ENCODE data around the gene F10.
A peak's percentile ranks its signal among the peaks of the same experiment; 100 is the strongest.
"Not testable (repeated sequence)": the region's sequence is repeated elsewhere in the genome, so short reads cannot be mapped to it uniquely, and the experiment has no call there.

F10 gene

DNA sequence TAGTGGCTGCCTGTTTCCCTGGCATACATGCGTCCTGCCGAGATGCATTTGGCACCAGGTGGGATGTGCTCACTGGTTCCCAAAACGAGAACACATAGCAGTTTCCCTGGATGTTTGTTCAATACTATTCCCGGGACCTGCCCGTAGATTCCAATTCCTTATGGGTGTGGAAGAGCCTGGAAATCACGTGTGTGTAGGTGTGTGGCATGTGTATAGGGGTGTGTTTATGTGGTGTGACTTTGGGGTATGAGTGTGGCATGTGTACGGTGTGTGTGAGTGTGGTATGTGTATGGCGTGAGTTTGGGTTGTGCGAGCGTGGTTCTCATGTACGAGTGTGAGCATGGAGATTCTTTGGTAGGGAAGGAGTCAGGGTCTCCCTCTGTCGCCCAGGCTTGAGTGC lies 19.9 kb upstream of the F10 start:
- DNase-seq (ENCODE audit: low read depth) = no peak
- no peak overlapping the region for H3K4me3 ChIP-seq (ENCODE audit: low read depth, low read length)
- no peak for TF ChIP-seq CTCF (IDR thresholded peaks at IDR 0.05; ENCODE audit: control insufficient read depth, extremely low read depth, insufficient read depth)

DNA sequence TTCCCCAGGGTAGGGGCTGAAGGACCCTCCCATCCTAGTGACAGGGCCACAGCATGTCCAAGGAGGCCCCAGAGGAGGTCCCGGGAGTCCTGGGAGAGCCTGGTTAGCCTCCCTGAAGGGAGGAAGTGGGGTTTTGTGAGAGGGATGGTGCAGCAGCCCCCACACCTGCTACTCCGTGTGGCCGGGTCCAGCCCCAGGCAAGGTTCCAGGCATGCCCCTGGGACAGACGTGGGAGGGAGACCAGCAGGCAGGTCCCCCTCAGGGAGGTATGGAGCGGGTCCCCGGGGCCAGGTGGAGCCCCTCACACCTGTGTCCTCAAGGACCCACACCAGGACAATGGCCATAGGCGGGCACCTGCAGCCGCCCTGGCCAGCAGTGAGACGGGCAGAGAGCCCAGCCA lies 19.0 kb upstream of the F10 start:
- no peak for DNase-seq (ENCODE audit: low read depth)
- TF ChIP-seq CTCF (IDR thresholded peaks at IDR 0.05; ENCODE audit: control insufficient read depth, extremely low read depth, insufficient read depth) = no peak
- H3K4me3 ChIP-seq (ENCODE audit: low read depth, low read length) = no peak overlapping the region

DNA sequence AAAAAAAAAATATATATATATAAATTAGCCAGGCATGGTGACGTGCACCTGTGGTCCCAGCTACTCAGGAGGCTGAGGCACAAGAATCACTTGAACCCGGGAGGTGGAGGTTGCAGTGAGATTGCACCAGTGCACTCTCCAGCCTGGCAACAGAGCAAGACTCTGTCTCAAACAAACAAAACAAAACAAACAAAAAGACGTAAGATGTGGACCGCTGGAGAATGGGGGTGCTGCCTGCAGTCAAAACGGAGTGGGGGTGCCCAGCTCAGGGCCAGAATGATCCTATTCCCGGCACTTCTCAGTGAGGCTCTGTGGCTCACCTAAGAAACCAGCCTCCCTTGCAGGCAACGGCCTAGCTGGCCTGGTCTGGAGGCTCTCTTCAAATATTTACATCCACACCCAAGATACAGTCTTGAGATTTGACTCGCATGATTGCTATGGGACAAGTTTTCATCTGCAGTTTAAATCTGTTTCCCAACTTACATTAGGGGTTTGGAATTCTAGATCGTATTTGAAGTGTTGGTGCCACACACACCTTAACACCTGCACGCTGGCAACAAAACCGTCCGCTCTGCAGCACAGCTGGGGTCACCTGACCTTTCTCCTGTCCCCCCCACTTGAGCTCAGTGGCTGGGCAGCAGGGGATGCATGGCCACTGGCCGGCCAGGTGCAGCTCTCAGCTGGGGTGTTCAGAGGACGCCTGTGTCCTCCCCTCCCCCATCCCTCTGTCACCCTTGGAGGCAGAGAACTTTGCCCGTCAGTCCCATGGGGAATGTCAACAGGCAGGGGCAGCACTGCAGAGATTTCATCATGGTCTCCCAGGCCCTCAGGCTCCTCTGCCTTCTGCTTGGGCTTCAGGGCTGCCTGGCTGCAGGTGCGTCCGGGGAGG lies 17.3 kb upstream of the F10 start, which contains the start of gene F7:
Gene F7, plus strand, starts transcription at position 760 of the 889 bp plus-strand sequence. Its CDS starts 51 bp downstream, at position 811.
- TF ChIP-seq CTCF (IDR thresholded peaks at IDR 0.05; ENCODE audit: control insufficient read depth, extremely low read depth, insufficient read depth) = no peak
- H3K4me3 ChIP-seq (ENCODE audit: low read depth, low read length) = no peak within 1 kb of the TSS
- peak; percentile 11 for DNase-seq (ENCODE audit: low read depth)

GRCh38 chr13:113105921-113106452 lies 16.6 kb upstream of the F10 start:
- no peak for TF ChIP-seq CTCF (IDR thresholded peaks at IDR 0.05; ENCODE audit: control insufficient read depth, extremely low read depth, insufficient read depth)
- no peak for DNase-seq (ENCODE audit: low read depth)
- H3K4me3 ChIP-seq (ENCODE audit: low read depth, low read length) = no peak overlapping the region

DNA sequence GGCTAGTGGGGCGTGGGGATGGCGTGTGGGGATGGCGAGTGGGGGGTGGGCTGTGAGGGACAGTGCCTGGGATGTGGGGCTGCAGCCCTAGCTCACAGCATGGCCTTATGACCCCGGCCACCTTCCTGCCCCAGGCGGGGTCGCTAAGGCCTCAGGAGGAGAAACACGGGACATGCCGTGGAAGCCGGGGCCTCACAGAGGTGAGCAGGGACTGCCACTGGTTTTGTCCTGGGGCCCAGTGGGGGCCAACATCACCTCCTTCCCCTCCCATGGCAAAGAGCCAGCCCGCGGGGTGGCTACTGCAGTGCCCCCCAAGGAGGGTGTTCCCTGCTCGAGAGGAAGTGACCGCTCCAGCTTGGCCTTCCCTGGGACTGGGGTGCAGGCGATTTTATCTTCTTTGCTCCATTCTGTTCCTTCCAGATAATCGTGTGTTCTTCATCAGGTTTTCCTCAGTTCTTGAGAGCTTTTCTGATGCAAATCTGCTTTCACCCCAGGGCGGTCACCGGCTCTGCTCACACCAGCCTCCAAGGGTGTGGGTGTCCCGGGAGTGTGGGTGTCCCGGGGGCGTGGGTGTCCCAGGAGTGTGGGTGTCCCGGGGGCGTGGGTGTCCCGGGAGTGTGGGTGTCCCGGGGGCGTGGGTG lies 15.8 kb upstream of the F10 start:
- no peak for TF ChIP-seq CTCF (IDR thresholded peaks at IDR 0.05; ENCODE audit: control insufficient read depth, extremely low read depth, insufficient read depth)
- H3K4me3 ChIP-seq (ENCODE audit: low read depth, low read length) = no peak overlapping the region
- DNase-seq (ENCODE audit: low read depth) = no peak

GRCh38 chr13:113108521-113108920 lies 14.1 kb upstream of the F10 start:
- DNase-seq (ENCODE audit: low read depth); H3K4me3 ChIP-seq (ENCODE audit: low read depth, low read length): not testable (repeated sequence)

Measured in LNCaP clone FGC (cell line).